Cortex of kidney (tissue), 1 donor: ENCODE results near the gene PHRF1.

Experiments used
- DNase-seq: peaks from one replicate; lab custom pipeline; 2025; lab: John Stamatoyannopoulos, UW

The PHRF1 gene

DNA sequence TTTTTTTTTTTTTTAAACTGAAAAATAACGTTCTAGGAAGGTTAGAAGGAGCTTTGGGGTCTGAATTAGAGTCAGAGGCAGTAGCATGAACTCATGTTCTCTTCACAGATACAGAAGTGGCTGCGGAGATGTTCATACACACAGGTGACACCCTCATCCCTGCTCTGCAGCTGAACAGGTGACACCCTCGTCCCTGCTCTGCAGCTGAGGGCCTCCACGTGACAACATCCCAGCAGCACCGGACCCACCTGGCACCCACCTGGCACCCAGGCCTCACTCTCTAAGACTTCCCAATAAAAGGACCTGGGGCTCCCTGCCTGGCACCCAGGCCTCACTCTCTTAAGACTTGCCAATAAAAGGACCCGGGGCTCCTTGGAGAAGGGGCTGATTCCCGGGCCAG, 80.6 kb downstream of the PHRF1 start:
- DNase-seq: no peak

DNA sequence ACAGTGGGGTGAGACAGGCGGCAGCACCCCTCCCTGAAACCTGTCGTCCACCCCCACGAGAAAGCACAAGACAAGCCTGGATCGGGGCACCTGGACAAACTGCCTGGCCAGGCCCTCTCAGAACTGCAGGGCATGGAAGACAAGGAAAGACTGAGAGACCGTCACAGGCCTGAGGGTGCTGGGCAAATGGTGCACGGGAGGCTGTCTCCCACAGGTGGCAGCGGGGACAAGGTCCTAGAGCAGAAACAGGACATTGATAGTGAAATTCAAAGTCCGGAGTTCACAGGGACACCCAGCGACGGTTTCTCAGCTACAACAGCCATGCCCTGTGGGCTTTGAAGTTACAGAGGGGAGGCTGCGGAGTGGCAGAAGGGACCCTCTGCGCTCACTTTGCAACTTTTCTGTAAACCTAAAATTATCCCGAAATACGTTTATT, 81.4 kb downstream of the PHRF1 start:
- DNase-seq: no peak

DNA sequence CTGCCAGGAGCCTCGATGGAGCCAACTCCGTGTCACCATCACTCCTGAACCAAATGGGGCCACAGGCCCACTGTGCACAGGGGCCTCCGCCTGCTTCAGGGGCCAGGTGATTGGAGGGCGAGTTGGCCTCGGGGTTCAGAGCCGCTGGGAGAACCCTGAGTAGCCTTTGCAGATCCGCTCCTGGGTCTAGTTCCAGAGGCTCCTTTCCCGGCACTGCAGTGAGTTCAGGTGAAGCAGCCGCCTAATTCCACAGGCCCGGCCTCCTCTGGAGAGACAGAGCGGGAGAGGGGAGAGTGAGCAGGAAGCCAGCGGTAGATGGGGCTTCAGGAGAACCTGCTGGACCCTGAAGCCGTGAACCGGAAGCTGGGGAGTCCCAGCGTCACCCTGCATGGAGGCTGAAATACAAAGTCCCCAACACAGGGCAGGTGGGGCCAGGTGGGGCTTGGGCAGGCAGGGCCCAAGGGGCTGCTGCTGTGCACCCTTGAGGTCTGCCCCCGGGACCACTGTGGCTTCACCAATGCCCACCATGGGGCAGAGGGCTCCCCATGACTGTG, 83.3 kb downstream of the PHRF1 start:
- no peak for DNase-seq

DNA sequence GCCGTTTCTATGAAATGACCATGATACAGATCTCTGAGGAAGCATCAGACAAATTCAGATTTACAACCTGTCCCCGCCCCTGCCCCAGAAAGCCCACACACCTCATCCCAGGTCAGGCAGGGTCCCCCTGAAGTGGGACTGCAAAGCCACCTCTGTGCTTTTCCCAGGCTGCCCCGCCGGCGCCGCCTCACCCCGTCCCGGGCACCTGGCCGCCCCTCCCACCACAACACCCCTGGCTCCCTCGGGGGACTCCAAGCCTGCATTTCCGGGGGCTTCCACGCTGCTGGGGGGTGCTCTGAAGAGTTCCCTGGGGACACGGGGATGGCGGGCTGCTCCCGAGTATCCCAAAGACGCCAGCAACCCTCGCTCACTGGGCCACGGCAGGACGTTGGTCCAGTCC, 84.0 kb downstream of the PHRF1 start:
- DNase-seq: no peak

DNA sequence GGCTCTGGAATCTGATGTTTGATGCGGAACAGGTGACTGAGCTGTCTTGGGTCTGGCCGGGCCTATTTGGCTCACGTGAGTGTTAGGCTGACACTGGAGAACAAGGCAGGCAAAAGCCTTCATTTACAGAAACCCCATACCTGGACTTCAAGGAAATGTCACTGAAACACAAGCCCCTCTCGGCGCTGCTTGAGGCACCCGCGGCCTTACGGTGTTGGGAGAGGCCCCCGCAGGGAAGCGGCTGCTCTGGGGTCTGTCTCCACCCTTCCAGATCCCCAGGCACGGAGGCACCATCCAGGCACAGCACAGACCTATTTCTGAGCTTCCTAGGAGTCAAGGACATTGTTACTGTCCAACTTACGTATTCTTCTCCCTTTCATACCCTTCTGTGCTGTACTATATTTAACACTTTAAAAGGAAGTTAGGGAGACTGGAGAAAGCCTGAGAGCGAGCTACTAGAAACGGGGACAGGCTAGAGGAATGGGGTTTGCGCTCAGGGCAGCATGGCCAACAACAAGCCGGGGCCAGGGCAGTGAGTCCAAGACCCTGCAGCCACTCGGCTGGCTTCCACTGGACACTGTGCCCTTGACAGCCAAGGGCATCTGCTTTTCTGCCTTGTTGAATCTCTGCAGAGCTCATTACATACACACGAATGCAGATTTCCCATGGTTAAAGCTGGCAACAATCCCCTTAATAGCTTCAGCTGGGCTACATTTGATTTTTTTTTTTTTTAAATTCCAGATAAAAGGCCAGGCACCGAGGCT, 84.6 kb downstream of the PHRF1 start:
- no peak for DNase-seq
